B cell (primary cell): ENCODE data around the gene TSGA10.

Experiments used
- EZH2 ChIP-seq: IDR thresholded peaks from 2 replicates; pipeline ENCODE4 v1.6.1; 2012; ENCODE audit warnings: borderline replicate concordance, low read depth, mild to moderate bottlenecking, moderate library complexity, low read length; ENCODE audit not compliant: insufficient read depth, poor library complexity, severe bottlenecking
- TF ChIP-seq, protein P1 (sequence below): fragments of 200-600 bp; IDR thresholded peaks from one replicate; pipeline ENCODE4 v1.8.0; 2022; ENCODE audit warnings: antibody characterized with exemption, mild to moderate bottlenecking

DNA sequence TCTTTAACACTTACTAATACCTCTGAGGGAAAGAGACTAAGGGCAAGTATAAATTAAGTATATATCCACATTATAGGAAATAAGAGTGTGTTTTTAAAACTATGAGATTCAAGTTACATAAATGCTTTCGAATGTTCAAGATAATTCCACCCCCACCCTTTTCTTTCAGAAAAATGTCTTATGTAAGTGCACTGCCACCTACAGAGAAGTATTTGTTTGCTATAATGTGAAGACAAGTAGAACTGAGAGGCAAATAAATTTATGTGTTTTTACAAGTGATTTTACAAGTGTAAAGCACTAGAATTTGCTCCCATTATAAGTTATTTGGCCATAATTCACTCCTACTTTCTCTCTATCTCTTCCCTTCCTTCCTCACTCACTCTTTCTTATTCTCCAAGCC, 118.8 kb downstream of the TSGA10 start:
- TF ChIP-seq, protein P1, sequence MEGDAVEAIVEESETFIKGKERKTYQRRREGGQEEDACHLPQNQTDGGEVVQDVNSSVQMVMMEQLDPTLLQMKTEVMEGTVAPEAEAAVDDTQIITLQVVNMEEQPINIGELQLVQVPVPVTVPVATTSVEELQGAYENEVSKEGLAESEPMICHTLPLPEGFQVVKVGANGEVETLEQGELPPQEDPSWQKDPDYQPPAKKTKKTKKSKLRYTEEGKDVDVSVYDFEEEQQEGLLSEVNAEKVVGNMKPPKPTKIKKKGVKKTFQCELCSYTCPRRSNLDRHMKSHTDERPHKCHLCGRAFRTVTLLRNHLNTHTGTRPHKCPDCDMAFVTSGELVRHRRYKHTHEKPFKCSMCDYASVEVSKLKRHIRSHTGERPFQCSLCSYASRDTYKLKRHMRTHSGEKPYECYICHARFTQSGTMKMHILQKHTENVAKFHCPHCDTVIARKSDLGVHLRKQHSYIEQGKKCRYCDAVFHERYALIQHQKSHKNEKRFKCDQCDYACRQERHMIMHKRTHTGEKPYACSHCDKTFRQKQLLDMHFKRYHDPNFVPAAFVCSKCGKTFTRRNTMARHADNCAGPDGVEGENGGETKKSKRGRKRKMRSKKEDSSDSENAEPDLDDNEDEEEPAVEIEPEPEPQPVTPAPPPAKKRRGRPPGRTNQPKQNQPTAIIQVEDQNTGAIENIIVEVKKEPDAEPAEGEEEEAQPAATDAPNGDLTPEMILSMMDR, result no peak
- no peak for TF ChIP-seq EZH2
